ENCODE measurements around the gene AVEN. TPM values are rescaled to one million over a fixed set of nuclear protein-coding genes. Genes with fewer than 3 reads are reported as not detected.

The AVEN gene
- total and polyA plus RNA-seq, 9 of the 15 experiments (the other 6 are each of a cell fraction or from before 2014, with no cell fraction given) = 1.5 to 6.4 (median 4.7) TPM

- Histone ChIP-seq H3K9ac (ENCODE audit: insufficient read depth in 1 of 2, low read depth in 2 of 2, low read length in 2 of 2) (no peak overlapping the region), H4K20me1 (replicated peaks; ENCODE audit: control insufficient read depth, insufficient read depth, low read length) (no peaks in the 10 kb centered on the region), H3K9me1 (ENCODE audit: control insufficient read depth, insufficient read depth, low read length) (no peaks in the 10 kb centered on the region), H3K4me2 (ENCODE audit: insufficient read depth, low read length) (no peak overlapping the region), H3K79me2 (ENCODE audit: control insufficient read depth, insufficient read depth, low read length) (no peaks in the 10 kb centered on the region), H3K27me3 (ENCODE audit: control insufficient read depth in 2 of 2, insufficient read depth in 2 of 2, low read length in 2 of 2) (peaks cover 4 to 9% of the 10 kb centered on the region in 2 experiments; a peak in 2 of 5 replicates), H3K27ac (ENCODE audit: extremely low read depth, low read depth, low read length) (no peak overlapping the region), H3K4me1 (replicated peaks in 1 of 2; ENCODE audit: control insufficient read depth in 2 of 2, insufficient read depth in 2 of 2, low read length in 2 of 2) (no peaks in the 10 kb centered on the region), H3K9me3 (replicated peaks; ENCODE audit: control insufficient read depth, insufficient read depth, low read depth, low read length) (no peaks in the 10 kb centered on the region), H2AFZ (ENCODE audit: low read depth, low read length) (no peak overlapping the region), H3K4me3 (no peak overlapping the region), H3K36me3 (ENCODE audit: control insufficient read depth, insufficient read depth, low read length) (no peaks in the 10 kb centered on the region)
- no TSS peak for BruUV-seq (replicated peaks)
- WGBS (ENCODE audit: insufficient coverage, low coverage, missing lambda C conversion rate) = 0% methylated on average over 9 of the region's 9 CpGs
- DNase-seq (ENCODE audit: extremely low read depth in 1 of 4, low spot score in 3 of 4) = no peak
- TF ChIP-seq ZNF347 (CRISPR knock-in tag; IDR thresholded peaks at IDR 0.05; ENCODE audit: low read depth) (no peak), CEBPG (CRISPR knock-in tag; IDR thresholded peaks at IDR 0.05) (no peak), CEBPG (tag; conservative IDR thresholded peaks at IDR 0.05 in 1 of 2, IDR thresholded peaks at IDR 0.05 in 1 of 2) (no peak), RBM17 (IDR thresholded peaks at IDR 0.05; ENCODE audit: borderline replicate concordance, low read depth, low read length) (no peak)
- TF ChIP-seq, protein P1, sequence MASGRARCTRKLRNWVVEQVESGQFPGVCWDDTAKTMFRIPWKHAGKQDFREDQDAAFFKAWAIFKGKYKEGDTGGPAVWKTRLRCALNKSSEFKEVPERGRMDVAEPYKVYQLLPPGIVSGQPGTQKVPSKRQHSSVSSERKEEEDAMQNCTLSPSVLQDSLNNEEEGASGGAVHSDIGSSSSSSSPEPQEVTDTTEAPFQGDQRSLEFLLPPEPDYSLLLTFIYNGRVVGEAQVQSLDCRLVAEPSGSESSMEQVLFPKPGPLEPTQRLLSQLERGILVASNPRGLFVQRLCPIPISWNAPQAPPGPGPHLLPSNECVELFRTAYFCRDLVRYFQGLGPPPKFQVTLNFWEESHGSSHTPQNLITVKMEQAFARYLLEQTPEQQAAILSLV (tag; IDR thresholded peaks at IDR 0.05) = no peak
- ChIA-PET CTCF (ENCODE audit: low intra/inter-chr PET ratio) (no interaction called here), POLR2A (interaction anchor here (0.6 kb wide), 1 partner anchor 250 kb away, joined by 3 read pairs; no protein-coding TSS in a partner anchor)
- no peak for ATAC-seq
- intact Hi-C loops (cut with micrococcal nuclease) (no loop called here), in situ Hi-C loops (cut with MboI) (no loop called here)
- no peak for FAIRE-seq
Measured at GRCh38 chr15:33834892-33835743, 203.9 kb downstream of the AVEN start.
